Neural crest cell (in vitro differentiated cells): ENCODE data around the gene CACNA1E. TPM values are rescaled to one million over a fixed set of nuclear protein-coding genes. Genes with fewer than 3 reads are reported as not detected.

Source experiments
- DNase-seq: peaks from one replicate; pipeline ENCODE4 v3.0.0; 2021; ENCODE audit warnings: low read depth, mixed read lengths, low spot score
- H3K27ac Mint-ChIP-seq: one replicate; pipeline ENCODE4 v1.8.0; 2021; ENCODE audit warnings: mild to moderate bottlenecking, mixed read lengths; ENCODE audit not compliant: unreplicated experiment
- H3K27me3 Mint-ChIP-seq: 2 replicates; pipeline ENCODE4 v1.8.0; 2021; ENCODE audit warnings: low read depth, mild to moderate bottlenecking, mixed read lengths
- H3K36me3 Mint-ChIP-seq: 2 replicates; pipeline ENCODE4 v1.8.0; 2021; ENCODE audit warnings: low read depth, mild to moderate bottlenecking, mixed read lengths
- H3K4me1 Mint-ChIP-seq: 2 replicates; pipeline ENCODE4 v1.8.0; 2021; ENCODE audit warnings: mixed read lengths
- H3K4me3 Mint-ChIP-seq: one replicate; pipeline ENCODE4 v1.8.0; 2021; ENCODE audit warnings: mild to moderate bottlenecking, mixed read lengths
- H3K9me3 Mint-ChIP-seq: 2 replicates; pipeline ENCODE4 v1.8.0; 2021; ENCODE audit warnings: mixed read lengths
- CTCF ChIP-seq: fragments of 200-600 bp; sonication (generic); conservative IDR thresholded peaks from 2 replicates; pipeline ENCODE4 v1.5.0; 2021; ENCODE audit warnings: antibody characterized with exemption, mild to moderate bottlenecking
- total RNA-seq: library from RNA; stranded (reverse); gene quantifications from 2 replicates; pipeline ENCODE4 v1.2.1, GENCODE V29; 2021

The CACNA1E gene
- total RNA-seq, 1 donor from 2014 or later: 1.3 TPM

GRCh38 chr1:181475580-181475979 lies 7.7 kb upstream of the CACNA1E start:
- no peaks in the 10 kb centered on the region for H3K9me3 Mint-ChIP-seq
- H3K36me3 Mint-ChIP-seq: no peaks in the 10 kb centered on the region
- no peak for TF ChIP-seq CTCF
- H3K4me3 Mint-ChIP-seq: no peak overlapping the region
- H3K27ac Mint-ChIP-seq: no peak overlapping the region
- DNase-seq: no peak
- H3K4me1 Mint-ChIP-seq: peaks cover 6% of the 10 kb centered on the region
- peaks cover 38% of the 10 kb centered on the region for H3K27me3 Mint-ChIP-seq

- Mint-ChIP-seq H3K9me3 (no peaks in the 10 kb centered on the region), H3K27me3 (peaks cover 47% of the 10 kb centered on the region), H3K4me3 (no peak overlapping the region), H3K4me1 (peaks cover 6% of the 10 kb centered on the region), H3K27ac (no peak overlapping the region), H3K36me3 (no peaks in the 10 kb centered on the region)
- no peak for TF ChIP-seq CTCF
- DNase-seq: no peak
Observed at GRCh38 chr1:181476581-181476980, 6.7 kb upstream of the CACNA1E start.

GRCh38 chr1:181478306-181478705 lies 5.0 kb upstream of the CACNA1E start:
- Mint-ChIP-seq H3K27ac (no peak overlapping the region), H3K27me3 (peaks cover 54% of the 10 kb centered on the region), H3K36me3 (no peaks in the 10 kb centered on the region), H3K4me3 (no peak overlapping the region), H3K9me3 (no peaks in the 10 kb centered on the region), H3K4me1 (peaks cover 11% of the 10 kb centered on the region)
- DNase-seq: no peak
- TF ChIP-seq CTCF: no peak

- peak; percentile 91 for TF ChIP-seq CTCF
- Mint-ChIP-seq H3K4me1 (peaks cover 19% of the 10 kb centered on the region), H3K27ac (no peak overlapping the region), H3K9me3 (no peaks in the 10 kb centered on the region), H3K36me3 (no peaks in the 10 kb centered on the region), H3K27me3 (peaks cover 64% of the 10 kb centered on the region), H3K4me3 (no peak overlapping the region)
- peak; percentile 23 for DNase-seq
Observed at GRCh38 chr1:181479137-181479745, 4.1 kb upstream of the CACNA1E start.

GRCh38 chr1:181482001-181482430 lies 1.3 kb upstream of the CACNA1E start:
- no peak overlapping the region for H3K4me3 Mint-ChIP-seq
- no peak for DNase-seq

More at GRCh38 chr1:181482001-181482430, 1.3 kb upstream of the CACNA1E start:
- H3K36me3 Mint-ChIP-seq: peaks cover 3% of the 10 kb centered on the region
- H3K9me3 Mint-ChIP-seq: no peaks in the 10 kb centered on the region
- H3K27me3 Mint-ChIP-seq: peaks cover 88% of the 10 kb centered on the region
- TF ChIP-seq CTCF: no peak
- H3K27ac Mint-ChIP-seq: no peak overlapping the region
- peaks cover 30% of the 10 kb centered on the region for H3K4me1 Mint-ChIP-seq
